Gastrocnemius medialis (tissue), 4 donors: ENCODE measurements around the gene RNF222. TPM values are rescaled to one million over a fixed set of nuclear protein-coding genes. Genes with fewer than 3 reads are reported as not detected.

ENCODE experiments used
- ATAC-seq, 2 donors: fragments of 150-250 bp; one replicate each; pipeline ENCODE4 v1.9.1; 2016
- DNase-seq, 2 donors: peaks; one replicate each; pipeline ENCODE4 v3.0.0-alpha.2; 2019
- H3K27ac ChIP-seq, 4 donors: fragments of 200-600 bp; sonication (generic); 1 replicate in 1 of 4; 2 replicates in 3 of 4; pipeline ENCODE4 v1.5.1; 2016 to 2018; ENCODE audit warnings: mild to moderate bottlenecking in 2 of 4, moderate library complexity in 1 of 4
- H3K27me3 ChIP-seq, 3 donors: fragments of 200-600 bp; sonication (generic) in 2 of 3; 1 replicate in 1 of 3; 2 replicates in 2 of 3; pipeline versions ENCODE4 v1.5.1 to v1.6.0; 2016 to 2019; ENCODE audit warnings: mild to moderate bottlenecking in 1 of 3, moderate library complexity in 1 of 3
- H3K36me3 ChIP-seq, 2 donors: fragments of 200-600 bp; sonication (generic) in 1 of 2; one replicate each; pipeline ENCODE4 v1.5.1; 2017 to 2018
- H3K4me1 ChIP-seq, 2 donors: fragments of 200-600 bp; sonication (generic) in 1 of 2; one replicate each; pipeline ENCODE4 v1.5.1; 2016 to 2017; ENCODE audit warnings: mild to moderate bottlenecking in 2 of 2
- H3K4me3 ChIP-seq, 4 donors: fragments of 200-600 bp; sonication (generic) in 3 of 4; 1 replicate in 1 of 4; 2 replicates in 3 of 4; pipeline ENCODE4 v1.5.1; 2016 to 2019; ENCODE audit warnings: mild to moderate bottlenecking in 2 of 4
- H3K9me3 ChIP-seq, 3 donors: fragments of 200-600 bp; sonication (generic) in 2 of 3; 1 replicate in 1 of 3; 2 replicates in 2 of 3; pipeline ENCODE4 v1.5.1; 2016 to 2019
- CTCF ChIP-seq, 5 experiments: fragments of 450-650 bp in 3 of 5; fragments of 200-600 bp in 2 of 5; sonication (generic) in 2 of 5; IDR thresholded peaks in 4 of 5; conservative IDR thresholded peaks in 1 of 5; 1 replicate in 4 of 5; 2 replicates in 1 of 5; pipeline ENCODE4 v1.5.1; 2016 to 2019; ENCODE audit warnings: antibody characterized with exemption in 5 of 5, mild to moderate bottlenecking in 3 of 5, moderate library complexity in 3 of 5
- POLR2A ChIP-seq, 2 donors: fragments of 450-650 bp; IDR thresholded peaks; one replicate each; pipeline ENCODE4 v1.6.1; 2017; ENCODE audit warnings: antibody characterized with exemption in 2 of 2, mild to moderate bottlenecking in 2 of 2, moderate library complexity in 2 of 2
- in situ Hi-C, 4 donors: fragments of 200-750 bp; cut with MboI; loops; one replicate each; pipeline versions ENCODE4 v1.15.0 to v1.8.0; 2017; ENCODE audit warnings: low sequenced_read_pairs in 4 of 4
- intact Hi-C: fragments of 100-400 bp; cut with DNase I; formaldehyde crosslinking; loops from one replicate; pipeline ENCODE4 v1.15.1; 2023; ENCODE audit warnings: low total_unique reads
- total RNA-seq, 4 donors: library from RNA; depleted of rRNA; stranded (reverse); fragments of >200 nt; gene quantifications; one replicate each; pipeline versions ENCODE4 v1.1.0 to v1.2.3, GENCODE V29; 2016

RNF222 gene
- total RNA-seq, 4 donors from 2014 or later = not detected

- TF ChIP-seq CTCF (IDR thresholded peaks at IDR 0.05 in 4 of 5, conservative IDR thresholded peaks at IDR 0.05 in 1 of 5) = no peak
- TF ChIP-seq POLR2A (IDR thresholded peaks at IDR 0.05) = no peak
- H3K27ac ChIP-seq = peak overlapping the region; percentile 58 to 76 (median 62)
- no peaks in the 10 kb centered on the region for H3K27me3 ChIP-seq
- H3K4me3 ChIP-seq = no peak overlapping the region
- H3K36me3 ChIP-seq = no peaks in the 10 kb centered on the region
- DNase-seq (no peak), ATAC-seq (peak in 1 of 2 donors; percentile 60)
- in situ Hi-C loops = no loop called here
- no peaks in the 10 kb centered on the region for H3K9me3 ChIP-seq
- intact Hi-C loops = no loop called here
- H3K4me1 ChIP-seq = peaks cover 23 to 36% of the 10 kb centered on the region in 2 donors
Measured at GRCh38 chr17:8362651-8363332, 34.8 kb downstream of the RNF222 start.

GRCh38 chr17:8360751-8361150, 36.9 kb downstream of the RNF222 start:
- Histone ChIP-seq H3K9me3 (no peaks in the 10 kb centered on the region), H3K36me3 (no peaks in the 10 kb centered on the region), H3K27ac (peak overlapping the region; percentile 7 to 76 (median 58)), H3K4me3 (no peak overlapping the region), H3K4me1 (peaks cover 23 to 28% of the 10 kb centered on the region in 2 donors), H3K27me3 (no peaks in the 10 kb centered on the region)
- TF ChIP-seq POLR2A (IDR thresholded peaks at IDR 0.05) = no peak
- TF ChIP-seq CTCF (IDR thresholded peaks at IDR 0.05 in 4 of 5, conservative IDR thresholded peaks at IDR 0.05 in 1 of 5) = no peak
- DNase-seq (no peak), ATAC-seq (no peak)
- intact Hi-C loops (no loop called here), in situ Hi-C loops (no loop called here)

GRCh38 chr17:8360260-8360659, 37.4 kb downstream of the RNF222 start:
- H3K4me1 ChIP-seq = peaks cover 23 to 25% of the 10 kb centered on the region in 2 donors
- no peaks in the 10 kb centered on the region for H3K36me3 ChIP-seq
- TF ChIP-seq CTCF (IDR thresholded peaks at IDR 0.05 in 4 of 5, conservative IDR thresholded peaks at IDR 0.05 in 1 of 5) (no peak), POLR2A (IDR thresholded peaks at IDR 0.05) (no peak)
- peak overlapping the region; percentile 52 to 58 (median 55) for H3K27ac ChIP-seq
- no peaks in the 10 kb centered on the region for H3K9me3 ChIP-seq
- intact Hi-C loops (no loop called here), in situ Hi-C loops (no loop called here)
- H3K27me3 ChIP-seq = no peaks in the 10 kb centered on the region
- no peak overlapping the region for H3K4me3 ChIP-seq
- no peak for ATAC-seq
- DNase-seq = no peak

GRCh38 chr17:8359769-8360168, 37.9 kb downstream of the RNF222 start:
- ATAC-seq (peak; percentile 55 to 86), DNase-seq (no peak)
- intact Hi-C loops = no loop called here
- Histone ChIP-seq H3K9me3 (no peaks in the 10 kb centered on the region), H3K27me3 (no peaks in the 10 kb centered on the region), H3K27ac (peak overlapping the region; percentile 52 to 58 (median 55)), H3K36me3 (no peaks in the 10 kb centered on the region), H3K4me3 (no peak overlapping the region), H3K4me1 (peaks cover 23 to 25% of the 10 kb centered on the region in 2 donors)
- in situ Hi-C loops = no loop called here
- TF ChIP-seq CTCF (IDR thresholded peaks at IDR 0.05 in 4 of 5, conservative IDR thresholded peaks at IDR 0.05 in 1 of 5) = no peak
- no peak for TF ChIP-seq POLR2A (IDR thresholded peaks at IDR 0.05)
